ENCODE measurements around the gene CELF2. TPM values are rescaled to one million over a fixed set of nuclear protein-coding genes. Genes with fewer than 3 reads are reported as not detected.
A peak's percentile ranks its signal among the peaks of the same experiment; 100 is the strongest.

The CELF2 gene
- total and polyA plus RNA-seq, 8 donors = 58.0 to 107 (median 65.9) TPM

GRCh38 chr10:11351801-11352200, 334.1 kb downstream of the CELF2 start:
- no peaks in the 10 kb centered on the region for H3K36me3 ChIP-seq
- no peaks in the 10 kb centered on the region for H3K27me3 ChIP-seq
- no peaks in the 10 kb centered on the region for H3K9me3 ChIP-seq
- H3K4me1 ChIP-seq = no peaks in the 10 kb centered on the region
- H3K4me3 ChIP-seq = no peak overlapping the region
- DNase-seq = no peak
- no peak for ATAC-seq
- H3K27ac ChIP-seq = no peak overlapping the region
- intact Hi-C loops (cut with DNase I) = no loop called here
- TF ChIP-seq, protein P1, sequence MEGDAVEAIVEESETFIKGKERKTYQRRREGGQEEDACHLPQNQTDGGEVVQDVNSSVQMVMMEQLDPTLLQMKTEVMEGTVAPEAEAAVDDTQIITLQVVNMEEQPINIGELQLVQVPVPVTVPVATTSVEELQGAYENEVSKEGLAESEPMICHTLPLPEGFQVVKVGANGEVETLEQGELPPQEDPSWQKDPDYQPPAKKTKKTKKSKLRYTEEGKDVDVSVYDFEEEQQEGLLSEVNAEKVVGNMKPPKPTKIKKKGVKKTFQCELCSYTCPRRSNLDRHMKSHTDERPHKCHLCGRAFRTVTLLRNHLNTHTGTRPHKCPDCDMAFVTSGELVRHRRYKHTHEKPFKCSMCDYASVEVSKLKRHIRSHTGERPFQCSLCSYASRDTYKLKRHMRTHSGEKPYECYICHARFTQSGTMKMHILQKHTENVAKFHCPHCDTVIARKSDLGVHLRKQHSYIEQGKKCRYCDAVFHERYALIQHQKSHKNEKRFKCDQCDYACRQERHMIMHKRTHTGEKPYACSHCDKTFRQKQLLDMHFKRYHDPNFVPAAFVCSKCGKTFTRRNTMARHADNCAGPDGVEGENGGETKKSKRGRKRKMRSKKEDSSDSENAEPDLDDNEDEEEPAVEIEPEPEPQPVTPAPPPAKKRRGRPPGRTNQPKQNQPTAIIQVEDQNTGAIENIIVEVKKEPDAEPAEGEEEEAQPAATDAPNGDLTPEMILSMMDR (IDR thresholded peaks at IDR 0.05) = no peak

- no peak overlapping the region for H3K27ac ChIP-seq
- intact Hi-C loops (cut with DNase I) = no loop called here
- H3K36me3 ChIP-seq = no peaks in the 10 kb centered on the region
- DNase-seq (no peak), ATAC-seq (no peak)
- no peaks in the 10 kb centered on the region for H3K27me3 ChIP-seq
- TF ChIP-seq, protein P1 (IDR thresholded peaks at IDR 0.05) = no peak
- no peak overlapping the region for H3K4me3 ChIP-seq
- H3K9me3 ChIP-seq = no peaks in the 10 kb centered on the region
- peaks cover 0 to 9% of the 10 kb centered on the region in 2 donors for H3K4me1 ChIP-seq
Measured at GRCh38 chr10:11353006-11353896, 335.6 kb downstream of the CELF2 start.

DNA sequence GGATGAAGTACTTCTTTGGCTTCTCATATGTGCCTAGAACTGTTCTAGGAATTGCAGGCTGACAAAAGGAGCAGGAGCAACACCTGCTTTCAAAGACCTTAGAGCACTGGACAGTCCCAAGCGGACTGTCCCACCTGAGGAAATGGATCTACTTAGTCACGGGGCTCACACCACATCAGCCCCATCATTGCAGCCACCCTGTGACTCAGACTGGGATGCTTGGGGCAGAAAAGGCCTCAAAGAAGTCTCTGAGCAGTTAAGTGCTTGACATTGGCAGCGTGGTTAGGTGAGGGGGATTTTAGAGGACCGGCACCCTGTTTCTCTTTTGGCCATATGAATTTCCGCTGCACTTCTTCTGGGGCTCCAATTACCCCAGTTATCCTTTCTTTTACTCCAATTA, 337.2 kb downstream of the CELF2 start:
- no peak overlapping the region for H3K4me3 ChIP-seq
- H3K27ac ChIP-seq = no peak overlapping the region
- no peak for DNase-seq
- TF ChIP-seq, protein P1 (IDR thresholded peaks at IDR 0.05) = no peak
- peaks cover 0 to 9% of the 10 kb centered on the region in 2 donors for H3K4me1 ChIP-seq
- ATAC-seq = no peak
- no peaks in the 10 kb centered on the region for H3K27me3 ChIP-seq
- intact Hi-C loops (cut with DNase I) = no loop called here
- H3K9me3 ChIP-seq = peaks cover 0 to 6% of the 10 kb centered on the region in 2 donors
- no peaks in the 10 kb centered on the region for H3K36me3 ChIP-seq

GRCh38 chr10:11355592-11355991, 337.9 kb downstream of the CELF2 start:
- intact Hi-C loops (cut with DNase I) = no loop called here
- no peak overlapping the region for H3K27ac ChIP-seq
- TF ChIP-seq, protein P1 (IDR thresholded peaks at IDR 0.05) = no peak
- peaks cover 0 to 6% of the 10 kb centered on the region in 2 donors for H3K9me3 ChIP-seq
- H3K36me3 ChIP-seq = no peaks in the 10 kb centered on the region
- no peak overlapping the region for H3K4me3 ChIP-seq
- ATAC-seq = no peak
- peaks cover 0 to 9% of the 10 kb centered on the region in 2 donors for H3K4me1 ChIP-seq
- DNase-seq = peak in 1 of 4 donors; percentile 47
- H3K27me3 ChIP-seq = no peaks in the 10 kb centered on the region

DNA sequence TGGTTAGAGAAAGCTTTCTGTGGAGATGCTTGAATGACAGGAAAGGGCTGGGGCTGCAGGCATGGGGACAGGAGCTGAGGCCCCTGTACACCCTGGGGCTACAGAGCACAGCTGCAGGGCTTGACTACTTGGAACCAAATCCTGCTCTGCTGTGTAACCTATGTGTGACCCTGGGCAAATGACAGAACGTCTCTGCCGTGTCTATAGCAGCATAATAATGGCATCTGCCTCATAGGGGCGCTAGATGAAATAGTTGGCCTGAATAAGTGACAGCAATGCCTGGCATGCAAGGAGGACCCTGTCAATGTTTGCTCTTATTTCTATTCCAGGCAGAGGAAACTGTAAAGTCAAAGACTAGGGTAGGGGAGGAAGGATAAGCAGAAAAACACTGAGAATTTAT, 339.8 kb downstream of the CELF2 start:
- intact Hi-C loops (cut with DNase I) = no loop called here

More for the DNA sequence above, 339.8 kb downstream of the CELF2 start:
- peaks cover 0 to 9% of the 10 kb centered on the region in 2 donors for H3K4me1 ChIP-seq
- DNase-seq = no peak
- no peak overlapping the region for H3K4me3 ChIP-seq
- H3K27ac ChIP-seq = no peak overlapping the region
- H3K27me3 ChIP-seq = no peaks in the 10 kb centered on the region
- peaks cover 0 to 6% of the 10 kb centered on the region in 2 donors for H3K9me3 ChIP-seq
- TF ChIP-seq, protein P1 (IDR thresholded peaks at IDR 0.05) = no peak
- no peaks in the 10 kb centered on the region for H3K36me3 ChIP-seq
- no peak for ATAC-seq

All from left lung (tissue), 10 donors.